Uterus (tissue), 4 donors: ENCODE data around the gene MRPS22. TPM values are rescaled to one million over a fixed set of nuclear protein-coding genes. Genes with fewer than 3 reads are reported as not detected.

Experiments used
- DNase-seq, 2 donors: peaks; one replicate each; pipeline ENCODE4 v3.0.0-alpha.2; 2019 to 2020
- H3K27ac ChIP-seq, 2 donors: fragments of 200-600 bp; sonication (generic); 1 replicate in 1 of 2; 2 replicates in 1 of 2; pipeline ENCODE4 v1.5.1; 2016 to 2018
- H3K27me3 ChIP-seq, 2 donors: fragments of 200-600 bp; sonication (generic); one replicate each; pipeline ENCODE4 v1.5.1; 2018 to 2019; ENCODE audit warnings: control low read depth in 1 of 2
- H3K36me3 ChIP-seq, 2 donors: fragments of 200-600 bp; sonication (generic); one replicate each; pipeline ENCODE4 v1.5.1; 2019; ENCODE audit warnings: control low read depth in 1 of 2
- H3K4me1 ChIP-seq, 2 donors: fragments of 200-600 bp; sonication (generic); one replicate each; pipeline ENCODE4 v1.5.1; 2018 to 2019; ENCODE audit warnings: control low read depth in 1 of 2
- H3K4me3 ChIP-seq, 2 donors: fragments of 200-600 bp; sonication (generic); 1 replicate in 1 of 2; 2 replicates in 1 of 2; pipeline ENCODE4 v1.5.1; 2018 to 2019; ENCODE audit warnings: mild to moderate bottlenecking in 1 of 2
- H3K9me3 ChIP-seq, 2 donors: fragments of 200-600 bp; sonication (generic); one replicate each; pipeline ENCODE4 v1.5.1; 2019; ENCODE audit warnings: control low read depth in 1 of 2
- POLR2A ChIP-seq, 2 donors: fragments of 450-650 bp; IDR thresholded peaks; one replicate each; pipeline ENCODE4 v1.6.1; 2016; ENCODE audit warnings: antibody characterized with exemption in 2 of 2, mild to moderate bottlenecking in 1 of 2, moderate library complexity in 1 of 2
- intact Hi-C: fragments of 100-400 bp; cut with DNase I; formaldehyde crosslinking; loops from one replicate; pipeline ENCODE4 v1.15.1; 2023; ENCODE audit warnings: low total_unique reads
- total RNA-seq, 4 donors: library from RNA; depleted of rRNA in 3 of 4; stranded (reverse); fragments of >200 nt in 3 of 4; gene quantifications; one replicate each; pipeline versions ENCODE4 v1.1.0 to v1.2.4, GENCODE V29; 2014 to 2023
- TF ChIP-seq, protein P1 (sequence below), 4 experiments: fragments of 200-600 bp in 2 of 4; fragments of 450-650 bp in 2 of 4; sonication (generic) in 2 of 4; IDR thresholded peaks; one replicate each; pipeline ENCODE4 v1.5.1; 2016 to 2019; ENCODE audit warnings: antibody characterized with exemption in 4 of 4, mild to moderate bottlenecking in 2 of 4, moderate library complexity in 1 of 4
- donor health status: DM: yes; HTN: yes; CAD: no.

MRPS22 gene
- total RNA-seq, 4 donors from 2014 or later, result 47.8 to 118 (median 76.5) TPM

DNA sequence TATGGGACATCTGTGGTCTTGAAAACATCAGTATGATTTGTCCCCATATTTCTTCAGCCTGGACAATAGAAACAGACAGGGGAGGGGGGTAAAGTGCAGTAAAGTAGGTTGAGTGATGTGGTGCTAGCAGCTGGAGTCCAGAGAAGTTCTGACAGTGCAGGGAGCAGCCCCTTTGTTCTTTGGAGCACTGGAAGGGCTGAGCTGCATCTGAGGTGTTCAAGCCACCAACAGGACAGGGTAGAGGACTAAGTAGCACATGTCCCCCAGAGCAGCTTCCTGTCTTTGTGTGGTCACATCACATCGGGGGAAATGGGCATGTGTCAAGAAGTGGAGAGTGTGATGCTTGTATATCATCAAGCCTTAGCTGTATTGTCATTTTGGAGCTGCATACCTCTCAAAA lies 12.1 kb downstream of the MRPS22 start:
- Histone ChIP-seq H3K4me1 (no peaks in the 10 kb centered on the region), H3K9me3 (no peaks in the 10 kb centered on the region), H3K36me3 (no peaks in the 10 kb centered on the region), H3K27me3 (no peaks in the 10 kb centered on the region), H3K4me3 (no peak overlapping the region), H3K27ac (no peak overlapping the region)
- TF ChIP-seq, protein P1, sequence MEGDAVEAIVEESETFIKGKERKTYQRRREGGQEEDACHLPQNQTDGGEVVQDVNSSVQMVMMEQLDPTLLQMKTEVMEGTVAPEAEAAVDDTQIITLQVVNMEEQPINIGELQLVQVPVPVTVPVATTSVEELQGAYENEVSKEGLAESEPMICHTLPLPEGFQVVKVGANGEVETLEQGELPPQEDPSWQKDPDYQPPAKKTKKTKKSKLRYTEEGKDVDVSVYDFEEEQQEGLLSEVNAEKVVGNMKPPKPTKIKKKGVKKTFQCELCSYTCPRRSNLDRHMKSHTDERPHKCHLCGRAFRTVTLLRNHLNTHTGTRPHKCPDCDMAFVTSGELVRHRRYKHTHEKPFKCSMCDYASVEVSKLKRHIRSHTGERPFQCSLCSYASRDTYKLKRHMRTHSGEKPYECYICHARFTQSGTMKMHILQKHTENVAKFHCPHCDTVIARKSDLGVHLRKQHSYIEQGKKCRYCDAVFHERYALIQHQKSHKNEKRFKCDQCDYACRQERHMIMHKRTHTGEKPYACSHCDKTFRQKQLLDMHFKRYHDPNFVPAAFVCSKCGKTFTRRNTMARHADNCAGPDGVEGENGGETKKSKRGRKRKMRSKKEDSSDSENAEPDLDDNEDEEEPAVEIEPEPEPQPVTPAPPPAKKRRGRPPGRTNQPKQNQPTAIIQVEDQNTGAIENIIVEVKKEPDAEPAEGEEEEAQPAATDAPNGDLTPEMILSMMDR (IDR thresholded peaks at IDR 0.05), result no peak
- no peak for TF ChIP-seq POLR2A (IDR thresholded peaks at IDR 0.05)
- DNase-seq, result no peak
- intact Hi-C loops, result no loop called here

DNA sequence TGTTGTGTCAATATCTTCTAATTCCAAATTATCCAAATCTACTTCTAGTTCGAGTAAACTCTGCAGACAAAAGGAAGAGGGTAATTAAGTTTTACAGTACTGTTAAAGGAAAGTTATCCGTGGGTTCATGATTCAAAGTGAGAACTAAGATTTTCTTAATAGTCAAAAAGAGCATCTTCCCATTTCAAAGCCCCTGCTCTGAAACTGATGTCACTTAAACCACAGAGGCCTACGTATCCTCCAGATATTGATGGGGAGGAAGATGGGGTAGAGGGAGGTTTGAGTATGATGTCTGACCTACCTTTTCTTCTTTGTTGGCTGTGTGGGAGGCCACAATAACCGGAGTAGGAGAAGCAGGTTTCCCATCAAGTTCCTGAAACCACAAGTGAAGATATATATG lies 14.1 kb downstream of the MRPS22 start:
- intact Hi-C loops, result no loop called here
- no peak overlapping the region for H3K27ac ChIP-seq
- TF ChIP-seq, protein P1 (IDR thresholded peaks at IDR 0.05), result no peak
- TF ChIP-seq POLR2A (IDR thresholded peaks at IDR 0.05), result no peak
- H3K4me3 ChIP-seq, result no peak overlapping the region
- H3K27me3 ChIP-seq, result no peaks in the 10 kb centered on the region
- H3K4me1 ChIP-seq, result no peaks in the 10 kb centered on the region
- no peak for DNase-seq
- no peaks in the 10 kb centered on the region for H3K9me3 ChIP-seq
- H3K36me3 ChIP-seq, result no peaks in the 10 kb centered on the region

DNA sequence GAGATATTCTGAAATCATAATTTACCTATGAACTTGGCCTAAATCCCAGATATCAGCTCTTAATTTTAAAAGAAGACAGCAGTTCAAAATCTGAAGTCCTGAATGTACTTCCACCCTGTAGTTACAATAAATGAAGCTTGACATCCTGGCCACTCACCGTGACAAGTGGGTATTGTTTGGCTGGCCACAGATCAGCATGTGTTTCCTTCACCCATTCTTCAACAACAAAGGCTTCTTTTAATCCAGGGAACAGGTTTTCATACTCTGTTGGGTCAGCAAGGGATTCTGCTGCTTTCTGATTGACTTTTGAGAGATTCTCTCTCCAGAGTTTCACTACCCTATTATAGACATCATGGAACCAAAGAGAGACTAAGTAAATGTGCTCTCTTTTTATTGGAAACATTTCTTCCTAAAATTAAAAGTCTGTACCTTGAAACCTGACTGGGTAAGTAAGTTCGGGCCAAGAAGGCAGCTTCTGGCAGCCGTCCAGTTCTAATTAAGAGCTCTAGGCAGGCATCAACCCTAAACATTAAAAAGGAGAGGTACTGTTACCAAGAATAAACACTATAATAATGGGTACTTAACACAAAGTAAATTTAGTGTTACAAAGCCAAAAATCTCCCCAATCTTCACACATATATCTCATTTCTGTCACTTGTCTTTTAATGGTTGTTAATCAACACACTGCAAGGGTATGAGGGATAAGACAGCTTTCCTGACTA lies 15.2 kb downstream of the MRPS22 start:
- H3K36me3 ChIP-seq, result no peaks in the 10 kb centered on the region
- intact Hi-C loops, result no loop called here
- no peak for DNase-seq
- no peaks in the 10 kb centered on the region for H3K9me3 ChIP-seq
- H3K27ac ChIP-seq, result no peak overlapping the region
- H3K4me3 ChIP-seq, result no peak overlapping the region
- H3K27me3 ChIP-seq, result no peaks in the 10 kb centered on the region
- TF ChIP-seq, protein P1 (IDR thresholded peaks at IDR 0.05), result no peak
- no peak for TF ChIP-seq POLR2A (IDR thresholded peaks at IDR 0.05)
- no peaks in the 10 kb centered on the region for H3K4me1 ChIP-seq

DNA sequence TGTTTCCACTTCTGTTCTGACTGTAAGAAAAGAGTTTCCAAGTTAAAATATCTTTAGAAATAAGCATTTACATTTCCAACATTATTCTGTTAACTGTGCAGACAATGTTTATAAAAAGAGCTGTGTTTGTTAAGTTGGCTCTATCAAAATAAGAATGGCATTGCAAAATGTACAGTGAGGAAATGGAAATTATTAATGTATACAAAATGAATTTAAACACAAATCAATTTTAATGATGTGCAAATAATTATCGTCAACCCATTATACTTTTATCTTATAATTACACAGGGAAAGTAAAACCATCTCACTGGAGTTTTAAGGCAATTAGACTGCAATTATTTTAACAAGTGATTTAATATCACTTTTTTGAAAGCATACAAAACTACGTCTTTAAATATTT lies 17.5 kb downstream of the MRPS22 start:
- Histone ChIP-seq H3K27me3 (no peaks in the 10 kb centered on the region), H3K36me3 (no peaks in the 10 kb centered on the region), H3K27ac (no peak overlapping the region), H3K9me3 (no peaks in the 10 kb centered on the region), H3K4me3 (no peak overlapping the region), H3K4me1 (no peaks in the 10 kb centered on the region)
- TF ChIP-seq POLR2A (IDR thresholded peaks at IDR 0.05), result no peak
- TF ChIP-seq, protein P1 (IDR thresholded peaks at IDR 0.05), result no peak
- intact Hi-C loops, result no loop called here
- no peak for DNase-seq

DNA sequence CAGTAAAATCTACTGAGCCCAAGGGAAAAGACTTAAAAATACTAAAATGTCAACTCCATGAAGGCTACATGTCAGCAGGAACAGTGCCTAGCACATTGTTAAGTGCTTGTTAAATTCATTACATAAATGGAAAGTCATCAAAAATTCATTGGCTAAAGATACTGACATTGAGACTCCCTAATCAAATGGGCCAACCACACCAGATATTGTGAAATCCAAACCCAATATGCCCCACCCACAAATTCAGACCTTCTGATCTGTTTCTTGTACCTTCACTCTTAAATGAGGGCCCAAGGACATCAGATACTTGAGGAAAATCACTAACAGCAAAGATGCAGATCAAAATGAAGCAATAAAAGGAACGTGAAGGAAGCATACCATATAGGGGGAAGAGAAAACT lies 20.7 kb downstream of the MRPS22 start:
- intact Hi-C loops, result no loop called here

More for the DNA sequence above, 20.7 kb downstream of the MRPS22 start:
- H3K27me3 ChIP-seq, result no peaks in the 10 kb centered on the region
- TF ChIP-seq, protein P1 (IDR thresholded peaks at IDR 0.05), result no peak
- TF ChIP-seq POLR2A (IDR thresholded peaks at IDR 0.05), result no peak
- DNase-seq, result no peak
- H3K4me3 ChIP-seq, result no peak overlapping the region
- H3K27ac ChIP-seq, result no peak overlapping the region
- H3K4me1 ChIP-seq, result no peaks in the 10 kb centered on the region
- H3K9me3 ChIP-seq, result no peaks in the 10 kb centered on the region
- H3K36me3 ChIP-seq, result no peaks in the 10 kb centered on the region
